SK-N-SH (cell line): ENCODE measurements around the gene NCBP2L.

ENCODE experiments used
- CTCF ChIP-seq: fragments of 200-600 bp; sonication (generic); IDR thresholded peaks from 2 replicates; pipeline ENCODE4 v1.6.1; 2017; ENCODE audit warnings: antibody characterized with exemption, mild to moderate bottlenecking, moderate library complexity
- POLR2AphosphoS5 ChIP-seq: IDR thresholded peaks from 2 replicates; pipeline ENCODE4 v1.6.1; 2012; ENCODE audit warnings: low read depth, low read length

- TF ChIP-seq POLR2AphosphoS5 (no peak), CTCF (no peak)
Measured at GRCh38 chrX:107840971-107841370, 63.4 kb downstream of the NCBP2L start.
